ENCODE data around the gene RAB44. TPM values are rescaled to one million over a fixed set of nuclear protein-coding genes. Genes with fewer than 3 reads are reported as not detected.

The RAB44 gene
- total RNA-seq, 1 experiment from 2014 or later, result not detected

DNA sequence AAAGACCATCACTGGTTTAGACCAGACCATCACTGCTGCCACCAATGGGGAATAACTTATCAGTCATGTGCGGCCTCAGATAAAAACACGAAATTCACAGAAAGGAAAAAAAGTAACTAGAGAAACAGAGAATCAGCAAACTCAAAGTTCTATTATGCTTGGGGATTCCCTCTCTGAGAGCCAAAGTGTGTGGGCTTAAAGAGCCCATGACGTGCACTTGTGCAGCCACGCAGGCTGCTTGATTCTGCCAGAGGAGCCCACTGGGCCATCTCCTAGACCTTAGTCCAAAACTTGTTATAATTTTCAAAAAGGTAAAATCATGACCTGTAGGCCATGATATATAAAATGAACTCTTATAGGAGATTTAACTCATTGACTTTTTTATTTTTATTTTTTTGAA, 15.2 kb downstream of the RAB44 start:
- no peak overlapping the region for H2BK15ac ChIP-seq (ENCODE audit: low read depth, low read length)
- no peak for DNase-seq
- H3K27ac ChIP-seq (ENCODE audit: insufficient read length, low read depth, low read length), result no peak overlapping the region
- no peaks in the 10 kb centered on the region for H3K27me3 ChIP-seq (ENCODE audit: insufficient read depth, low read length)
- H2AFZ ChIP-seq (ENCODE audit: low read length), result no peak overlapping the region
- no peak overlapping the region for H3K4me2 ChIP-seq (ENCODE audit: insufficient read depth, insufficient read length, low read length)
- no CpG with 5 or more reads among the region's 4 CpGs for WGBS (ENCODE audit: extremely low coverage, insufficient read length, low lambda C conversion rate)
- peaks cover 3% of the 10 kb centered on the region in 2 experiments; a peak in 1 of 4 replicates for H3K4me1 Mint-ChIP-seq
- H2BK120ac ChIP-seq (ENCODE audit: low read depth, low read length, poor library complexity, severe bottlenecking), result no peak overlapping the region
- H3K27ac Mint-ChIP-seq, result no peak overlapping the region
- H3T11ph ChIP-seq (ENCODE audit: low read length), result no peak overlapping the region
- no peaks in the 10 kb centered on the region for H3K9me3 Mint-ChIP-seq
- no peak overlapping the region for H3K9ac ChIP-seq (ENCODE audit: extremely low read depth, insufficient read length, low read length)
- H2BK12ac ChIP-seq (ENCODE audit: insufficient read length, low read depth, low read length), result no peak overlapping the region
- H3K9me3 ChIP-seq (ENCODE audit: control insufficient read depth, low read depth, low read length), result no peaks in the 10 kb centered on the region
- H3K56ac ChIP-seq (ENCODE audit: insufficient read length, low read depth, low read length), result no peak overlapping the region
- TF ChIP-seq, protein P1, sequence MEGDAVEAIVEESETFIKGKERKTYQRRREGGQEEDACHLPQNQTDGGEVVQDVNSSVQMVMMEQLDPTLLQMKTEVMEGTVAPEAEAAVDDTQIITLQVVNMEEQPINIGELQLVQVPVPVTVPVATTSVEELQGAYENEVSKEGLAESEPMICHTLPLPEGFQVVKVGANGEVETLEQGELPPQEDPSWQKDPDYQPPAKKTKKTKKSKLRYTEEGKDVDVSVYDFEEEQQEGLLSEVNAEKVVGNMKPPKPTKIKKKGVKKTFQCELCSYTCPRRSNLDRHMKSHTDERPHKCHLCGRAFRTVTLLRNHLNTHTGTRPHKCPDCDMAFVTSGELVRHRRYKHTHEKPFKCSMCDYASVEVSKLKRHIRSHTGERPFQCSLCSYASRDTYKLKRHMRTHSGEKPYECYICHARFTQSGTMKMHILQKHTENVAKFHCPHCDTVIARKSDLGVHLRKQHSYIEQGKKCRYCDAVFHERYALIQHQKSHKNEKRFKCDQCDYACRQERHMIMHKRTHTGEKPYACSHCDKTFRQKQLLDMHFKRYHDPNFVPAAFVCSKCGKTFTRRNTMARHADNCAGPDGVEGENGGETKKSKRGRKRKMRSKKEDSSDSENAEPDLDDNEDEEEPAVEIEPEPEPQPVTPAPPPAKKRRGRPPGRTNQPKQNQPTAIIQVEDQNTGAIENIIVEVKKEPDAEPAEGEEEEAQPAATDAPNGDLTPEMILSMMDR (conservative IDR thresholded peaks at IDR 0.05), result no peak
- H3K18ac ChIP-seq (ENCODE audit: insufficient read length, low read depth, low read length), result no peak overlapping the region
- no peak overlapping the region for H3K4ac ChIP-seq (ENCODE audit: low read depth, low read length)
- no peak overlapping the region for H4K5ac ChIP-seq (ENCODE audit: insufficient read length, low read depth, low read length)
- no peak overlapping the region for H2AK5ac ChIP-seq (ENCODE audit: insufficient read length, low read length)
- H3K23me2 ChIP-seq (ENCODE audit: insufficient read length, low read depth, low read length, poor library complexity, severe bottlenecking), result no peaks in the 10 kb centered on the region
- H4K8ac ChIP-seq (replicated peaks; ENCODE audit: insufficient read length, low read depth, low read length), result no peak overlapping the region
- no peaks in the 10 kb centered on the region for H3K79me2 ChIP-seq (ENCODE audit: insufficient read depth, low read length)
- no peak overlapping the region for H4K91ac ChIP-seq (ENCODE audit: insufficient read length, low read depth, low read length)
- H3K36me3 Mint-ChIP-seq (ENCODE audit: insufficient read depth in 1 of 3, low read depth in 3 of 3), result no peaks in the 10 kb centered on the region
- H3K14ac ChIP-seq (ENCODE audit: insufficient read depth, low read length), result no peak overlapping the region
- H2BK5ac ChIP-seq (ENCODE audit: insufficient read length, low read length), result no peak overlapping the region
- no peak overlapping the region for H3K4me3 Mint-ChIP-seq
- no peaks in the 10 kb centered on the region for H4K20me1 ChIP-seq (ENCODE audit: control insufficient read depth, insufficient read depth, insufficient read length)
- no peaks in the 10 kb centered on the region; the same call in 1 of the 2 replicates for H3K27me3 Mint-ChIP-seq (ENCODE audit: low read depth)
- H3K23ac ChIP-seq (ENCODE audit: insufficient read length, low read depth, low read length), result no peak overlapping the region
- no peaks in the 10 kb centered on the region for H3K79me1 ChIP-seq (ENCODE audit: insufficient read depth, low read depth, low read length, poor library complexity, severe bottlenecking)
- no peaks in the 10 kb centered on the region; the same call in 1 of the 2 replicates for H3K4me1 ChIP-seq (ENCODE audit: insufficient read depth, low read length)
- H2BK20ac ChIP-seq (ENCODE audit: low read depth, low read length, poor library complexity, severe bottlenecking), result no peak overlapping the region
